Measurements from ENCODE around the gene SEC14L3.

The SEC14L3 gene

GRCh38 chr22:30471616-30472318, at the start of gene SEC14L3:
TSS of gene SEC14L3 (minus strand) at chr22:30472017. CDS start at chr22:30471958, 59 bp downstream.
- no peak for DNase-seq (ENCODE audit: low spot score)

- DNase-seq (ENCODE audit: low spot score), result no peak
Measured at GRCh38 chr22:30519842-30520425, 48.1 kb upstream of the SEC14L3 start.

- no peak for DNase-seq (ENCODE audit: low spot score)
Measured at GRCh38 chr22:30516731-30517130, 44.9 kb upstream of the SEC14L3 start.

GRCh38 chr22:30516273-30516672, 44.5 kb upstream of the SEC14L3 start:
- DNase-seq (ENCODE audit: low spot score), result no peak

GRCh38 chr22:30514252-30514651, 42.4 kb upstream of the SEC14L3 start:
- no peak for DNase-seq (ENCODE audit: low spot score)

GRCh38 chr22:30513462-30513861, 41.6 kb upstream of the SEC14L3 start:
- DNase-seq (ENCODE audit: low spot score), result no peak

GRCh38 chr22:30511911-30512310, 40.1 kb upstream of the SEC14L3 start:
- no peak for DNase-seq (ENCODE audit: low spot score)

GRCh38 chr22:30511109-30511508, 39.3 kb upstream of the SEC14L3 start:
- DNase-seq (ENCODE audit: low spot score), result no peak

GRCh38 chr22:30508216-30508615, 36.4 kb upstream of the SEC14L3 start:
- no peak for DNase-seq (ENCODE audit: low spot score)

GRCh38 chr22:30507670-30508069, 35.9 kb upstream of the SEC14L3 start:
- no peak for DNase-seq (ENCODE audit: low spot score)

- DNase-seq (ENCODE audit: low spot score), result no peak
Measured at GRCh38 chr22:30506507-30506968, 34.7 kb upstream of the SEC14L3 start.

- DNase-seq (ENCODE audit: low spot score), result no peak
Measured at GRCh38 chr22:30503551-30503950, 31.7 kb upstream of the SEC14L3 start.

- DNase-seq (ENCODE audit: low spot score), result no peak
Measured at GRCh38 chr22:30502911-30503310, 31.1 kb upstream of the SEC14L3 start.

GRCh38 chr22:30502153-30502552, 30.3 kb upstream of the SEC14L3 start:
- DNase-seq (ENCODE audit: low spot score), result no peak

- no peak for DNase-seq (ENCODE audit: low spot score)
Measured at GRCh38 chr22:30500628-30501027, 28.8 kb upstream of the SEC14L3 start.

GRCh38 chr22:30497466-30498150, 25.8 kb upstream of the SEC14L3 start:
- no peak for DNase-seq (ENCODE audit: low spot score)

- no peak for DNase-seq (ENCODE audit: low spot score)
Measured at GRCh38 chr22:30495041-30495784, 23.4 kb upstream of the SEC14L3 start.

- no peak for DNase-seq (ENCODE audit: low spot score)
Measured at GRCh38 chr22:30492144-30492543, 20.3 kb upstream of the SEC14L3 start.

- no peak for DNase-seq (ENCODE audit: low spot score)
Measured at GRCh38 chr22:30491381-30491780, 19.6 kb upstream of the SEC14L3 start.

- peak; percentile 72 for DNase-seq (ENCODE audit: low spot score)
Measured at GRCh38 chr22:30490399-30490798, 18.6 kb upstream of the SEC14L3 start.

- no peak for DNase-seq (ENCODE audit: low spot score)
Measured at GRCh38 chr22:30488121-30488520, 16.3 kb upstream of the SEC14L3 start.

GRCh38 chr22:30486661-30487115, 14.9 kb upstream of the SEC14L3 start:
- DNase-seq (ENCODE audit: low spot score), result no peak
